Measurements from ENCODE around the gene EPB41L5. TPM values are rescaled to one million over a fixed set of nuclear protein-coding genes. Genes with fewer than 3 reads are reported as not detected.
A peak's percentile ranks its signal among the peaks of the same experiment; 100 is the strongest.
"Not testable (repeated sequence)": the region's sequence is repeated elsewhere in the genome, so short reads cannot be mapped to it uniquely, and the experiment has no call there.

EPB41L5 gene
- total RNA-seq, 1 experiment from 2014 or later: 19.0 TPM

- POLR2A ChIA-PET: no interaction called here
- no TSS peak for BruUV-seq (replicated peaks)
- Mint-ChIP-seq H3K27ac (ENCODE audit: low read depth, unreplicated experiment) (no peak overlapping the region), H3K27me3 (ENCODE audit: insufficient read depth, unreplicated experiment) (no peaks in the 10 kb centered on the region), H3K9me3 (ENCODE audit: unreplicated experiment) (no peaks in the 10 kb centered on the region), H3K4me3 (ENCODE audit: unreplicated experiment) (no peak overlapping the region), H3K4me1 (ENCODE audit: insufficient read depth, unreplicated experiment) (peaks cover 8% of the 10 kb centered on the region), H3K36me3 (ENCODE audit: insufficient read depth, unreplicated experiment) (peaks cover 5% of the 10 kb centered on the region)
- DNase-seq (ENCODE audit: unreplicated experiment): no peak
- TF ChIP-seq, protein P1, sequence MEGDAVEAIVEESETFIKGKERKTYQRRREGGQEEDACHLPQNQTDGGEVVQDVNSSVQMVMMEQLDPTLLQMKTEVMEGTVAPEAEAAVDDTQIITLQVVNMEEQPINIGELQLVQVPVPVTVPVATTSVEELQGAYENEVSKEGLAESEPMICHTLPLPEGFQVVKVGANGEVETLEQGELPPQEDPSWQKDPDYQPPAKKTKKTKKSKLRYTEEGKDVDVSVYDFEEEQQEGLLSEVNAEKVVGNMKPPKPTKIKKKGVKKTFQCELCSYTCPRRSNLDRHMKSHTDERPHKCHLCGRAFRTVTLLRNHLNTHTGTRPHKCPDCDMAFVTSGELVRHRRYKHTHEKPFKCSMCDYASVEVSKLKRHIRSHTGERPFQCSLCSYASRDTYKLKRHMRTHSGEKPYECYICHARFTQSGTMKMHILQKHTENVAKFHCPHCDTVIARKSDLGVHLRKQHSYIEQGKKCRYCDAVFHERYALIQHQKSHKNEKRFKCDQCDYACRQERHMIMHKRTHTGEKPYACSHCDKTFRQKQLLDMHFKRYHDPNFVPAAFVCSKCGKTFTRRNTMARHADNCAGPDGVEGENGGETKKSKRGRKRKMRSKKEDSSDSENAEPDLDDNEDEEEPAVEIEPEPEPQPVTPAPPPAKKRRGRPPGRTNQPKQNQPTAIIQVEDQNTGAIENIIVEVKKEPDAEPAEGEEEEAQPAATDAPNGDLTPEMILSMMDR (IDR thresholded peaks at IDR 0.05; ENCODE audit: unreplicated experiment): no peak
- CTCF ChIA-PET: no interaction called here
- intact Hi-C loops (cut with micrococcal nuclease): no loop called here
Measured at GRCh38 chr2:120064664-120065063, 51.8 kb downstream of the EPB41L5 start.

- Mint-ChIP-seq H3K4me3 (ENCODE audit: unreplicated experiment) (no peak overlapping the region), H3K27ac (ENCODE audit: low read depth, unreplicated experiment) (no peak overlapping the region), H3K27me3 (ENCODE audit: insufficient read depth, unreplicated experiment) (no peaks in the 10 kb centered on the region), H3K9me3 (ENCODE audit: unreplicated experiment) (no peaks in the 10 kb centered on the region), H3K4me1 (ENCODE audit: insufficient read depth, unreplicated experiment) (peaks cover 8% of the 10 kb centered on the region), H3K36me3 (ENCODE audit: insufficient read depth, unreplicated experiment) (peaks cover 4% of the 10 kb centered on the region)
- POLR2A ChIA-PET: interaction anchor here (0.5 to 0.6 kb wide), 2 partner anchors 152 to 305 kb away, joined by 3 read pairs; no protein-coding TSS in a partner anchor
- CTCF ChIA-PET: no interaction called here
- DNase-seq (ENCODE audit: unreplicated experiment): peak; percentile 11
- TF ChIP-seq, protein P1 (IDR thresholded peaks at IDR 0.05; ENCODE audit: unreplicated experiment): no peak
- BruUV-seq (replicated peaks): no TSS peak
- intact Hi-C loops (cut with micrococcal nuclease): no loop called here
Measured at GRCh38 chr2:120066800-120067547, 54.1 kb downstream of the EPB41L5 start.

GRCh38 chr2:120068040-120068658 is 55.3 kb downstream of the EPB41L5 start:
- intact Hi-C loops (cut with micrococcal nuclease): not testable (repeated sequence)
- CTCF ChIA-PET: interaction anchor here (0.5 to 0.7 kb wide), 4 partner anchors 37 to 583 kb away, joined by 3 read pairs; no protein-coding TSS in a partner anchor

GRCh38 chr2:120075545-120075944 is 62.7 kb downstream of the EPB41L5 start:
- Mint-ChIP-seq H3K27me3 (ENCODE audit: insufficient read depth, unreplicated experiment) (no peaks in the 10 kb centered on the region), H3K4me1 (ENCODE audit: insufficient read depth, unreplicated experiment) (no peaks in the 10 kb centered on the region), H3K4me3 (ENCODE audit: unreplicated experiment) (no peak overlapping the region), H3K27ac (ENCODE audit: low read depth, unreplicated experiment) (no peak overlapping the region), H3K36me3 (ENCODE audit: insufficient read depth, unreplicated experiment) (peaks cover 11% of the 10 kb centered on the region), H3K9me3 (ENCODE audit: unreplicated experiment) (no peaks in the 10 kb centered on the region)
- POLR2A ChIA-PET: no interaction called here
- TF ChIP-seq, protein P1 (IDR thresholded peaks at IDR 0.05; ENCODE audit: unreplicated experiment): no peak
- intact Hi-C loops (cut with micrococcal nuclease): no loop called here
- BruUV-seq (replicated peaks): no TSS peak
- CTCF ChIA-PET: no interaction called here
- no peak for DNase-seq (ENCODE audit: unreplicated experiment)

More at GRCh38 chr2:120068040-120068658, 55.3 kb downstream of the EPB41L5 start:
- H3K27ac Mint-ChIP-seq (ENCODE audit: low read depth, unreplicated experiment); H3K9me3 Mint-ChIP-seq (ENCODE audit: unreplicated experiment); POLR2A ChIA-PET; H3K4me1 Mint-ChIP-seq (ENCODE audit: insufficient read depth, unreplicated experiment); H3K27me3 Mint-ChIP-seq (ENCODE audit: insufficient read depth, unreplicated experiment); H3K36me3 Mint-ChIP-seq (ENCODE audit: insufficient read depth, unreplicated experiment); BruUV-seq (replicated peaks); H3K4me3 Mint-ChIP-seq (ENCODE audit: unreplicated experiment); DNase-seq (ENCODE audit: unreplicated experiment): not testable (repeated sequence)

Data from MCF 10A (cell line).